WTC11 (cell line): Measurements from ENCODE around the gene ZNF593. TPM values are rescaled to one million over a fixed set of nuclear protein-coding genes. Genes with fewer than 3 reads are reported as not detected.

Experiments
- ATAC-seq: fragments of 200-7000 bp; cut with Tn5 transposase; 2 replicates; pipeline ENCODE4 v1.10.0; 2021; ENCODE audit warnings: mild to moderate bottlenecking, moderate library complexity
- CTCF ChIA-PET: fragments of 300-600 bp; sonication (Branson Sonifier 250); formaldehyde crosslinking; loops from one replicate; lab custom pipeline; 2021; ENCODE audit warnings: antibody characterized with exemption; lab: Charles Lee
- POLR2A ChIA-PET: fragments of 350-600 bp; sonication (Branson Sonifier 250); formaldehyde crosslinking; loops from one replicate; lab custom pipeline; 2021; ENCODE audit warnings: antibody characterized with exemption; lab: Charles Lee
- DNase-seq: peaks from one replicate; pipeline ENCODE4 v3.0.0; 2021; ENCODE audit warnings: low spot score
- H3K27ac Mint-ChIP-seq: 2 replicates; pipeline ENCODE4 v1.8.0; 2021; ENCODE audit warnings: mixed read lengths
- H3K27me3 Mint-ChIP-seq: 2 replicates; pipeline ENCODE4 v1.8.0; 2021; ENCODE audit warnings: low read depth, mild to moderate bottlenecking, moderate library complexity, mixed read lengths
- H3K36me3 Mint-ChIP-seq: 2 replicates; pipeline ENCODE4 v1.8.0; 2021; ENCODE audit warnings: mixed read lengths
- H3K4me1 Mint-ChIP-seq: 2 replicates; pipeline ENCODE4 v1.8.0; 2022; ENCODE audit warnings: mixed read lengths
- H3K4me3 Mint-ChIP-seq: 2 replicates; pipeline ENCODE4 v1.8.0; 2021; ENCODE audit warnings: mild to moderate bottlenecking, moderate library complexity, mixed read lengths
- H3K9me3 Mint-ChIP-seq: 2 replicates; pipeline ENCODE4 v1.8.0; 2021; ENCODE audit warnings: mixed read lengths
- CBFB ChIP-seq: sonication (generic); formaldehyde crosslinking; IDR thresholded peaks from 2 replicates; pipeline ENCODE4 v1.8.1; 2022; ENCODE audit warnings: mild to moderate bottlenecking, low read depth, missing genetic modification reagents
- CDX4 ChIP-seq: fragments of 250-450 bp; sonication (Bioruptor Pico); IDR thresholded peaks from 2 replicates; pipeline ENCODE4 v1.9.0; 2021; ENCODE audit warnings: moderate library complexity, mild to moderate bottlenecking, inconsistent platforms, borderline replicate concordance
- CREM ChIP-seq: sonication (generic); formaldehyde crosslinking; IDR thresholded peaks from 2 replicates; pipeline ENCODE4 v1.8.1; 2022; ENCODE audit warnings: mild to moderate bottlenecking, missing genetic modification reagents, moderate library complexity
- GTF2I ChIP-seq: fragments of 250-450 bp; sonication (Bioruptor Pico); conservative IDR thresholded peaks from 2 replicates; pipeline ENCODE4 v1.4.0; 2021; ENCODE audit warnings: mild to moderate bottlenecking
- MLX ChIP-seq: sonication (generic); formaldehyde crosslinking; IDR thresholded peaks from 2 replicates; pipeline ENCODE4 v1.8.1; 2023; ENCODE audit warnings: mild to moderate bottlenecking, missing genetic modification reagents, moderate library complexity
- MXD4 ChIP-seq: fragments of 250-450 bp; sonication (Bioruptor Pico); IDR thresholded peaks from 2 replicates; pipeline ENCODE4 v1.8.0; 2021; ENCODE audit warnings: mild to moderate bottlenecking, moderate library complexity, borderline replicate concordance
- MYBL2 ChIP-seq: sonication (generic); formaldehyde crosslinking; IDR thresholded peaks from 2 replicates; pipeline ENCODE4 v1.8.1; 2023; ENCODE audit warnings: mild to moderate bottlenecking, moderate library complexity, missing genetic modification reagents
- NFE2L1 ChIP-seq: sonication (generic); formaldehyde crosslinking; IDR thresholded peaks from 2 replicates; pipeline ENCODE4 v1.8.1; 2023; ENCODE audit warnings: missing genetic modification reagents
- OVOL2 ChIP-seq: fragments of 250-450 bp; sonication (Bioruptor Pico); IDR thresholded peaks from 2 replicates; pipeline ENCODE4 v1.9.0; 2021; ENCODE audit warnings: mild to moderate bottlenecking, borderline replicate concordance
- RORB ChIP-seq: fragments of 250-450 bp; sonication (Bioruptor Pico); IDR thresholded peaks from 2 replicates; pipeline ENCODE4 v1.9.0; 2021; ENCODE audit warnings: mild to moderate bottlenecking
- SMAD4 ChIP-seq: sonication (generic); formaldehyde crosslinking; IDR thresholded peaks from 2 replicates; pipeline ENCODE4 v1.8.0; 2022; ENCODE audit warnings: mild to moderate bottlenecking, missing genetic modification reagents
- SOX15 ChIP-seq: fragments of 250-450 bp; sonication (Bioruptor Pico); IDR thresholded peaks from 2 replicates; pipeline ENCODE4 v1.9.0; 2021; ENCODE audit warnings: mild to moderate bottlenecking
- SP1 ChIP-seq: sonication (generic); formaldehyde crosslinking; conservative IDR thresholded peaks from 2 replicates; pipeline ENCODE4 v1.8.1; 2022; ENCODE audit warnings: missing genetic modification reagents
- TEAD4 ChIP-seq: sonication (generic); formaldehyde crosslinking; IDR thresholded peaks from 2 replicates; pipeline ENCODE4 v1.8.0; 2022; ENCODE audit warnings: mild to moderate bottlenecking, missing genetic modification reagents
- ZBTB21 ChIP-seq: sonication (generic); formaldehyde crosslinking; IDR thresholded peaks from 2 replicates; pipeline ENCODE4 v1.8.1; 2023; ENCODE audit warnings: mild to moderate bottlenecking, missing genetic modification reagents, borderline replicate concordance
- ZMAT4 ChIP-seq: fragments of 250-450 bp; sonication (Bioruptor Pico); IDR thresholded peaks from 2 replicates; pipeline ENCODE4 v1.9.0; 2021; ENCODE audit warnings: mild to moderate bottlenecking
- ZNF121 ChIP-seq: sonication (generic); formaldehyde crosslinking; IDR thresholded peaks from 2 replicates; pipeline ENCODE4 v1.8.0; 2023; ENCODE audit warnings: missing genetic modification reagents
- ZNF232 ChIP-seq: sonication (generic); formaldehyde crosslinking; IDR thresholded peaks from 2 replicates; pipeline ENCODE4 v1.8.0; 2022; ENCODE audit warnings: mild to moderate bottlenecking, missing genetic modification reagents
- total RNA-seq: library from RNA; stranded (reverse); gene quantifications from 3 replicates; pipeline ENCODE4 v1.2.3, GENCODE V29; 2021
- TF ChIP-seq, protein P1 (sequence below): sonication (generic); formaldehyde crosslinking; IDR thresholded peaks from 2 replicates; pipeline ENCODE4 v1.8.1; 2023; ENCODE audit warnings: mild to moderate bottlenecking, moderate library complexity, missing genetic modification reagents
- TF ChIP-seq, protein P2 (sequence below): sonication (generic); formaldehyde crosslinking; IDR thresholded peaks from 2 replicates; pipeline ENCODE4 v1.8.0; 2023; ENCODE audit warnings: mild to moderate bottlenecking, missing genetic modification reagents
- TF ChIP-seq, protein P3 (sequence below): fragments of 250-450 bp; sonication (Bioruptor Pico); IDR thresholded peaks from 2 replicates; pipeline ENCODE4 v2.1.2; 2022; ENCODE audit warnings: mild to moderate bottlenecking, moderate library complexity

Gene ZNF593
- total RNA-seq, 1 experiment from 2014 or later, result 49.1 TPM

DNA sequence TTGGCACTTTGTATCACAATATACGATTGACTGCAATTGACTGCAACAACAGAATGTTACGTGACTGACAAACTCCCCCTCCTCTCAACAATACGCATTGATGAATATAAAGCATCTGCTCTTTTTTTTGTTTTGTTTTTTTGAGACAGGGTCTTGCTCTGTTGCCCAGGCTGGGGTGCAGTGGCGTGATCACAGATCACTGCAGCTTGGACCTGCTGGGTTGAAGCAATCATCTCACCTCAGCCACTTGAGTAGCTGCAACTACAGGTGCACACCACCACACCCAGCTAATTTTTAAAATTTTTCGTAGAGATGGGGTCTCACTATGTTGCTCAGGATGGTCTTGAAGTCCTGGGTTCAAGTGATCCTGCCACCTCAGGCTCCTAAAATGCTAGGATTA lies 43.0 kb downstream of the ZNF593 start:
- POLR2A ChIA-PET, result no interaction called here
- Mint-ChIP-seq H3K36me3 (no peaks in the 10 kb centered on the region), H3K4me1 (peaks cover 3% of the 10 kb centered on the region), H3K27ac (no peak overlapping the region), H3K27me3 (no peaks in the 10 kb centered on the region), H3K9me3 (no peaks in the 10 kb centered on the region), H3K4me3 (no peak overlapping the region)
- no peak for DNase-seq
- TF ChIP-seq ZBTB21, result no peak
- TF ChIP-seq TEAD4 (CRISPR knock-in tag), result no peak
- 0 out of 2 replicates have a peak, but pooled peaks have one; percentile 3 for TF ChIP-seq GTF2I
- TF ChIP-seq CDX4 (CRISPR knock-in tag), result no peak
- 0 out of 2 replicates have a peak, but pooled peaks have one; percentile 29 for TF ChIP-seq ZNF121 (CRISPR knock-in tag)
- no peak for TF ChIP-seq OVOL2 (CRISPR knock-in tag)
- no peak for TF ChIP-seq CBFB (CRISPR knock-in tag)
- TF ChIP-seq NFE2L1, result no peak
- CTCF ChIA-PET, result interaction anchor here (1.0 to 1.5 kb wide), 3 partner anchors 23 to 109 kb away, joined by 3 to 6 read pairs (median 4); partner anchors contain the start of genes CATSPER4 and ZNF593
- no peak for ATAC-seq

GRCh38 chr1:26213335-26213905 lies 43.7 kb downstream of the ZNF593 start:
- no peaks in the 10 kb centered on the region for H3K36me3 Mint-ChIP-seq
- ATAC-seq, result no peak
- no peak overlapping the region for H3K4me3 Mint-ChIP-seq
- TF ChIP-seq SP1 (CRISPR knock-in tag), result no peak
- TF ChIP-seq MYBL2, result no peak
- TF ChIP-seq CREM (CRISPR knock-in tag), result no peak
- TF ChIP-seq SOX15 (CRISPR knock-in tag), result no peak
- TF ChIP-seq ZMAT4 (CRISPR knock-in tag), result no peak
- no peaks in the 10 kb centered on the region for H3K27me3 Mint-ChIP-seq
- DNase-seq, result no peak
- no peak overlapping the region for H3K27ac Mint-ChIP-seq
- H3K4me1 Mint-ChIP-seq, result peaks cover 3% of the 10 kb centered on the region
- ChIA-PET CTCF (interaction anchor here (0.6 to 1.5 kb wide), 6 partner anchors 9 to 108 kb away, joined by 3 to 7 read pairs (median 6); partner anchors contain the start of genes CATSPER4, CEP85 and ZNF593), POLR2A (interaction anchor here (1.0 kb wide), 1 partner anchor 9 kb away, joined by 3 read pairs; no protein-coding TSS in a partner anchor)
- no peaks in the 10 kb centered on the region for H3K9me3 Mint-ChIP-seq

DNA sequence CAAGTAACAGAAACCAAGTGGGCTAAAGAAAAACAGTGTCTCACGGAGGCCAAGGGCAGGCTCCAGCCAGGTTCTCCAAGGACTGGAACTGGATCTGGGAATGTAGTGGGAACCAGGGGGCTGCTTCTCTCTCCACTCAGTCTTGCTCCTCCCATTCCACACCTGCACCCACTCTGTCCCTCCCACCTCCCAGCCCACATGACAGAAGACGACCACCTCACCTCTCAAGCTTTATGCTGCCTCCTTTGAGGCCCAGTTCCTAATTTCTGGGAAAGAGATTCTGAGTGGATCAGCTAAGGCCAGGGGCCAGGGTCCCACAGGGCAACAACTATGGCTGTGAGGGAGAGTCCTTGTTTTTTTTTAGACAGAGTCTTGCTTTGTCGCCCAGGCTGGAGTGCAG lies 45.5 kb downstream of the ZNF593 start:
- no peaks in the 10 kb centered on the region for H3K27me3 Mint-ChIP-seq
- TF ChIP-seq NFE2L1, result no peak
- TF ChIP-seq, protein P1, sequence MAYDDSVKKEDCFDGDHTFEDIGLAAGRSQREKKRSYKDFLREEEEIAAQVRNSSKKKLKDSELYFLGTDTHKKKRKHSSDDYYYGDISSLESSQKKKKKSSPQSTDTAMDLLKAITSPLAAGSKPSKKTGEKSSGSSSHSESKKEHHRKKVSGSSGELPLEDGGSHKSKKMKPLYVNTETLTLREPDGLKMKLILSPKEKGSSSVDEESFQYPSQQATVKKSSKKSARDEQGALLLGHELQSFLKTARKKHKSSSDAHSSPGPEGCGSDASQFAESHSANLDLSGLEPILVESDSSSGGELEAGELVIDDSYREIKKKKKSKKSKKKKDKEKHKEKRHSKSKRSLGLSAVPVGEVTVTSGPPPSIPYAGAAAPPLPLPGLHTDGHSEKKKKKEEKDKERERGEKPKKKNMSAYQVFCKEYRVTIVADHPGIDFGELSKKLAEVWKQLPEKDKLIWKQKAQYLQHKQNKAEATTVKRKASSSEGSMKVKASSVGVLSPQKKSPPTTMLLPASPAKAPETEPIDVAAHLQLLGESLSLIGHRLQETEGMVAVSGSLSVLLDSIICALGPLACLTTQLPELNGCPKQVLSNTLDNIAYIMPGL (CRISPR knock-in tag), result no peak
- no peak for TF ChIP-seq ZNF232 (CRISPR knock-in tag)
- POLR2A ChIA-PET, result interaction anchor here (1.0 kb wide), 1 partner anchor 10 kb away, joined by 3 read pairs; no protein-coding TSS in a partner anchor
- CTCF ChIA-PET, result interaction anchor here (0.7 to 2.2 kb wide), 2 partner anchors 19 to 25 kb away, joined by 4 to 11 read pairs; partner anchors contain the start of genes CATSPER4 and CEP85
- no peak for DNase-seq
- no peak overlapping the region for H3K27ac Mint-ChIP-seq
- H3K4me3 Mint-ChIP-seq, result no peak overlapping the region
- no peaks in the 10 kb centered on the region for H3K36me3 Mint-ChIP-seq
- ATAC-seq, result no peak
- peaks cover 3% of the 10 kb centered on the region for H3K4me1 Mint-ChIP-seq
- no peaks in the 10 kb centered on the region for H3K9me3 Mint-ChIP-seq

DNA sequence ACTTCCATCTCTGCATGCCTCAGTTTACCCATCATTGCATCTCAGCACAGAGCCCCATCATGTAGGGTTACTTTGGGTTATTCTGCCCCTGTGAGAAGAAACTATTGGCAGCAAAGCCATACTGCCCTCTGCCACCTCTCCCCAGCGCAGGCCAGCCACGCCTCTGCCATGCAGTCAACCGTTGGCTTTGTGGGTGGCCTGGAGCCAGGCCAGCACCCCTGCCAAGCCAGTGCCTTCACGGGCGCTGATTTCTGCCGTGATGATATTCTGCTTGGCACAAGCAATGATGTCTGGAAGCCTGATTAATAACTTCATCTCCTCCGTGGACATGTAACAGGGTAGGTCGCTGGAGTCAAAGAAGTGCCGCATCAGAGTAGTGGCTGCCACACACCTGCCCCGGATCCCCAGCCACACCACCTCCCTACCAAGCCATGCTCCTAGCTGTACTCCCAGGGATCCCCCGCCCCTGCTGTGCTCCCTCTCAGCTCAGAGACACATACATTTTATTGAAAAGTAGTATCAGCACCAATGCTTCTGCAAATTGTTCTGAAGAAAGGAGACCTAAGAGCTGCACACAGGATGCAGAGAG lies 49.3 kb downstream of the ZNF593 start:
- DNase-seq (no peak), ATAC-seq (no peak)
- Mint-ChIP-seq H3K27ac (no peak overlapping the region), H3K4me1 (peaks cover 6% of the 10 kb centered on the region), H3K36me3 (no peaks in the 10 kb centered on the region), H3K9me3 (no peaks in the 10 kb centered on the region), H3K4me3 (no peak overlapping the region), H3K27me3 (peaks cover 4% of the 10 kb centered on the region)
- ChIA-PET POLR2A (no interaction called here), CTCF (interaction anchor here (1.8 to 2.2 kb wide), 2 partner anchors 29 to 61 kb away, joined by 4 to 5 read pairs; partner anchors contain the start of genes CATSPER4 and SH3BGRL3)
- TF ChIP-seq GTF2I (no peak), MXD4 (no peak), ZNF232 (CRISPR knock-in tag) (no peak), MLX (CRISPR knock-in tag) (no peak), SMAD4 (CRISPR knock-in tag) (no peak), RORB (CRISPR knock-in tag) (no peak), SP1 (CRISPR knock-in tag) (no peak)
- TF ChIP-seq, protein P2, sequence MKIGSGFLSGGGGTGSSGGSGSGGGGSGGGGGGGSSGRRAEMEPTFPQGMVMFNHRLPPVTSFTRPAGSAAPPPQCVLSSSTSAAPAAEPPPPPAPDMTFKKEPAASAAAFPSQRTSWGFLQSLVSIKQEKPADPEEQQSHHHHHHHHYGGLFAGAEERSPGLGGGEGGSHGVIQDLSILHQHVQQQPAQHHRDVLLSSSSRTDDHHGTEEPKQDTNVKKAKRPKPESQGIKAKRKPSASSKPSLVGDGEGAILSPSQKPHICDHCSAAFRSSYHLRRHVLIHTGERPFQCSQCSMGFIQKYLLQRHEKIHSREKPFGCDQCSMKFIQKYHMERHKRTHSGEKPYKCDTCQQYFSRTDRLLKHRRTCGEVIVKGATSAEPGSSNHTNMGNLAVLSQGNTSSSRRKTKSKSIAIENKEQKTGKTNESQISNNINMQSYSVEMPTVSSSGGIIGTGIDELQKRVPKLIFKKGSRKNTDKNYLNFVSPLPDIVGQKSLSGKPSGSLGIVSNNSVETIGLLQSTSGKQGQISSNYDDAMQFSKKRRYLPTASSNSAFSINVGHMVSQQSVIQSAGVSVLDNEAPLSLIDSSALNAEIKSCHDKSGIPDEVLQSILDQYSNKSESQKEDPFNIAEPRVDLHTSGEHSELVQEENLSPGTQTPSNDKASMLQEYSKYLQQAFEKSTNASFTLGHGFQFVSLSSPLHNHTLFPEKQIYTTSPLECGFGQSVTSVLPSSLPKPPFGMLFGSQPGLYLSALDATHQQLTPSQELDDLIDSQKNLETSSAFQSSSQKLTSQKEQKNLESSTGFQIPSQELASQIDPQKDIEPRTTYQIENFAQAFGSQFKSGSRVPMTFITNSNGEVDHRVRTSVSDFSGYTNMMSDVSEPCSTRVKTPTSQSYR (CRISPR knock-in tag), result no peak
- TF ChIP-seq, protein P3, sequence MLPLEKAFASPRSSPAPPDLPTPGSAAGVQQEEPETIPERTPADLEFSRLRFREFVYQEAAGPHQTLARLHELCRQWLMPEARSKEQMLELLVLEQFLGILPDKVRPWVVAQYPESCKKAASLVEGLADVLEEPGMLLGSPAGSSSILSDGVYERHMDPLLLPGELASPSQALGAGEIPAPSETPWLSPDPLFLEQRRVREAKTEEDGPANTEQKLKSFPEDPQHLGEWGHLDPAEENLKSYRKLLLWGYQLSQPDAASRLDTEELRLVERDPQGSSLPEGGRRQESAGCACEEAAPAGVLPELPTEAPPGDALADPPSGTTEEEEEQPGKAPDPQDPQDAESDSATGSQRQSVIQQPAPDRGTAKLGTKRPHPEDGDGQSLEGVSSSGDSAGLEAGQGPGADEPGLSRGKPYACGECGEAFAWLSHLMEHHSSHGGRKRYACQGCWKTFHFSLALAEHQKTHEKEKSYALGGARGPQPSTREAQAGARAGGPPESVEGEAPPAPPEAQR (CRISPR knock-in tag), result no peak
